GM21619 (cell line): ENCODE results near the gene MRPS18A.
"Not testable (repeated sequence)": the region's sequence is repeated elsewhere in the genome, so short reads cannot be mapped to it uniquely, and the experiment has no call there.

Experiments
- ATAC-seq: cut with Tn5 transposase; IDR thresholded peaks from one replicate; pipeline ENCODE4 v1.9.1; 2021; ENCODE audit not compliant: unreplicated experiment

MRPS18A gene

DNA sequence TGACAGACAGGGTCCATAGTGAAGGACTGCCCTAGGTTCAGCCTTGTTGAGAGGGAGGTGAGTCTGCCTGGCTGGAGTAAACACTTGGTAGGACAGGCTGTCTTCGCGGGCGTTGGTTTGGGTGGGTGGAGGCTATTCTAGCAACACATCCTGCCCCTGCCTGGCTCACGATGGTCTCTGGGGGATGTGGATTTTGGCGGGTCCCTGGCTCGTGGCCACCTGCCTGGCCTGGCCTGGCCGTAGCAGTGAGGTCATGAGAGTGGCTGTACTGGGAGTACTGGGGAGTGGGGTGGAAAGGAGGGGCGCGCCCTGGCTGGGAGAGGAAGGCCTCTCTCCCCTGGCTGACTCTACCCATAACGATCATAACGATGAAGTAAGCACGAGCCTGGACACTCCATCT lies 30.2 kb upstream of the MRPS18A start:
- no peak for ATAC-seq

DNA sequence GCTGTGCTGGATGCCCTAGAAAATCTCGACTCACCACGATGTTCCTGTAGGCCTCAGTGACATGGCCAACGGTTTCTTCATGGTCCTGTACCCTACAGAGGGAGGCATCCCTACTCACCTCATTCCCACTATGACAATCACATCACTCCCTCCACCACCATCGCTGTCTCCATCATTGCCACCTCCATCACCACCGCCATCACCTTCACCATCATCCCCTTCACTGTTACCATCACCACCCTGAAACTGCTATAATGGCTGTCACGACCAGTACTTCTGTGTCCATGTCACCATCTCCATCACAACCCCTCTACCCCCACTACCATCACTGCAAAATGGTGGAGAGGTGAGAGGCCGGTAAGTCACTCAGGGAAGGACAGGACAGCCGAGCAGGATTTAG lies 29.8 kb upstream of the MRPS18A start:
- ATAC-seq: no peak

DNA sequence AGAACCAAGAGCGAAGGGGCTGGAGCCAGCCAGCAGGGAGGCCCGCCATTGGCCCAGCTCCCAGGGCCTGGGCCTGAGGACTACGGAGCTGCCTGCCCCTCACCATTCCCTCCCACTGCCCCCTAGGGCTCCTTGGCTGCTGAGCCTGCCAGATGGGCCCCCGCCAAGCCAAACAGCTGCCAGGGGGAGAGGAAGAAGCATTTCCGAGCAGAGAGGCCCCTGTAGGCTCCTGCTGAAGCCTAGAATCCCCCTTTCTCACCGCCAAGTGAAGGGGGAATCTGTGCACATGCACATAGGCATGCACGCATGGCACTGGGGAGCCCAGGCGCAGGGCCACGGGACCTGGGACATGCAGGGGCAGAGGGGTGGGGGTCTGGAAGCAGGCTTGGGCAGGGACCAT lies 28.5 kb upstream of the MRPS18A start:
- no peak for ATAC-seq

- ATAC-seq: peak; percentile 89
These were observed 27.6 kb upstream of the MRPS18A start for GRCh38 chr6:43715056-43715788.

DNA sequence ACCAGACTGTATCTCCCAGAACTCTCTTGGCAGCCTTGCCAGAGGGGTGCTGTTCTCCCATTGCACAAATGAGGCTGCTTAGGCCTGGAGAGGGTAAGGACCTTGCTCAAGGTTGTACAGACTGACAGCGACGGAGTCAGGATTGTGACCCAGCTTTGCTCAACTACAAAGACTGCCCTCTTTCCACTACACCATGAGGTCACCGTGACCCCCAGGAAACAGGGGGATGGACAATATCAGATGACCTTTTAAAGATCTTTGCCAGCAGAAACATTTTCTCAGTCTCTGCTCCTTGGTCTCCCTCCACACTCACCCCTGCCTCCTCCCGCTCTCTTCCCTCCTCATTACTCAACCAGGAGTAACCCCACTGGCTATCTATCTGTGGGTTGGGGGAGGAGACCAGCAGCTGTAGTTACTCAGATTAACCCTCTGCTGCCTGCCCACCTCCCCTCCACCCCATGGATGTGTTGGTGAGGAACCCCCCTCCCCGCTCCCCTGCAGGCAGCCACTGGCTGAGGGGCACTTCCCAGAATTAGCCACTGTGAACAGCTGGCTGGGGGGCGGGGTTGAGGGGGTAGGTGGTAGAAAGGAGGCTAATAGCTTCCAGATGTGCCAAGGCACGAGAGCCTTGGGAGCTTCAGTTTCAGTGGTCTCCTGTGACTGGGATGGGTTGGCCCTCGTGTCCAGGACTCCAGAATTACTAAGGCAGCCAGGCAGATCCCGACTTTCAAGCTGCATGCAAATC lies 26.9 kb upstream of the MRPS18A start:
- ATAC-seq: peak; percentile 14

- no peak for ATAC-seq
These were observed 26.2 kb upstream of the MRPS18A start for GRCh38 chr6:43713643-43714310.

- ATAC-seq: no peak
These were observed 25.0 kb upstream of the MRPS18A start for GRCh38 chr6:43712579-43712978.

GRCh38 chr6:43710576-43710975 lies 23.0 kb upstream of the MRPS18A start:
- ATAC-seq: no peak

- ATAC-seq: no peak
These were observed 22.2 kb upstream of the MRPS18A start for GRCh38 chr6:43709654-43710303.

DNA sequence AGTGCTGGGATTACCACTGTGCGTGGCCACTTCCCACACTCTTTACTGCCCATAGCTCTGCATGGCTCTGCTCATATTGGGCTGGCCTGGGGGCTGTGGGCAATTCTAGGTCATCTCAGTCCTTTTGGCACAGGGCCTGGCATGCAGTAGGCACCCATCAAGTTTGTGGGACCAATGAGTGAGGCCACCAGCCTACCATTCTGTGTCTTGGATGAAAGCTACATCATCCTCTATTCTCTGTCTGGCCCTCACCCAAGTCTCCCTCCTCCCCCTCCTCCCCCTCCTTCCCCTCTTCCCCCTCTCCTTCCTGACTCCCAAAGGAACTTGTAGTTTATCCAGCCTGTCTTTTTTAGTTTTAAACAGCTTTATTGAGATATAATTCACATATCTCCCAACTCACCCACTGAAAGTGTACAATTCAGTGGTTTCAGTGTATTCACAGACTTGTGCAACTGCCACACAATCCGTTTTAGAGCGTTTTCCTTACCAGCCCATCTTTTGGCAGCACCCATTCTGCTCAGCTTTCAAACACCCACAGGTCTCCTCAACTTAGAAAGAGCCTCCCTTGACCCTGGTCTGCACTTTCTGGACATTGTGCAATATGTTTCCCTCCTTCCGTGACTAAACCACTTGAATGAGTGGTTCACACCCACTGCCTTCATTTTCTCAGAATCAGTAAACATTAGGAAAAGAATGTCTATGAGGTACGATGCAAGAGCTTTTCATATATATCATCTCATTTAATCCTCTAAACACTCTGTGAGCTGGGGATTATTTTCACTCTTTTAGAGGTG lies 21.5 kb upstream of the MRPS18A start:
- no peak for ATAC-seq

DNA sequence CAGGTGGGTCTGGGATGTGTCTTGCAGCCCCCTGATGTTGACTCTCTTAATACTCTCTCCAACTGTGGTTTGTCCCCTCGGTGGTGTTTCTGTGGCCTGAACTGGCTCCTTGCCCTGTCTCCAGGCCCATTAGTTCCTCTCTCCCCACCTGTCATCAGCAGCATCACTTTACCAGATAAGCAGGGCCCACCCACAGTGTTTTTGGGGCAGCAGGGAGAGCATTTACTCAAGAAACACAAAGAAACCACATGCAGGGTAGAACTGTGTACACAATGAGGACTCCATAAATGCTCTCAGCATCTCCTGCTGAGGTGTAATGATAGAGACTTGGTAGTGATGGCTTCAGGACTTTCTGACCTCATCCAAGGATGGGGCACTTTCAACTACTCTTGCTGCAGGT lies 20.2 kb upstream of the MRPS18A start:
- no peak for ATAC-seq

- ATAC-seq: no peak
These were observed 19.7 kb upstream of the MRPS18A start for GRCh38 chr6:43707269-43707668.

DNA sequence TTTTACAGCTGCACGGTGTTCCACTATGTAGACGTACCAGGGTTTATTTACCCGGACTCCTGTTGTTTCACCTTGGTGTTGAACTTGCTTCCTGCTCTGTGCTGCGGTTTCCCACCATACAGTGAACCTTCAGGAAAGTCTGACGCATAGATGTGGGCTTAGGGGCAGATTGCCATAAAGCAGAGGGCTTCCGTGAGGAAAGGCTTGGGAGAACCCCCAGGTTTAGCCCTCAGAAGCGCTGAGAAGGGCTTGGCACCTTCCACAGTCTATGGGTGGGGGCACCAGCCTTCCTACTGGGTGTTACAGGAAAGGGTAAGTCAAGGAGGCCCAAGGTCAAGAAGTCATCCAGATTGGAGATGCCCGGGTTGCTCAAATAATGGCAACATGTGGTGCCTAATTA lies 19.2 kb upstream of the MRPS18A start:
- ATAC-seq: no peak

DNA sequence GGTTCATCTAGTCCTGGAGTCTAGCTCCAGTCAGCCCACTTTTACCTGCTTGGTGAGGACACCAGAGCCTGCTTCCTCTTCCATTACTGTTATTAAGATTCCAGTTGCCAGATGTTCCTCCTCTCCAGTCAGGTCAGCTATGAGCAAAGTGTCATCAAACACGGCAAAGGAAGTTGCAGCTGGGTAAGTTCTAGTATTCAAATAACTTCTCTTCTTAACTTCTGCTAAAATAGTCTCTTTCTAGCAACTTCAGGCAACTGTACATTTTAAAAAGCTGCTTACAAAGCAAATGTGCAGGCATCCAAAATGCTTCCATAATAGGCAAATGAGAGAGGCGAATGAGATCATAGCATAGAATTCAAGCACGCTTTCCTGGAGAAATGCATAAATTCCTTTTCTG lies 18.4 kb upstream of the MRPS18A start:
- no peak for ATAC-seq

GRCh38 chr6:43703512-43704429 lies 16.2 kb upstream of the MRPS18A start:
- no peak for ATAC-seq

GRCh38 chr6:43702534-43703440 lies 15.2 kb upstream of the MRPS18A start:
- ATAC-seq: no peak

- ATAC-seq: no peak
These were observed 14.6 kb upstream of the MRPS18A start for GRCh38 chr6:43702171-43702533.

GRCh38 chr6:43700939-43701560 lies 13.5 kb upstream of the MRPS18A start:
- ATAC-seq: not testable (repeated sequence)
